OCI-M2 (cell line): ENCODE measurements around the gene LDB2.

Experiments
- DNase-seq: peaks from one replicate; lab custom pipeline; 2025; ENCODE audit not compliant: unreplicated experiment; lab: John Stamatoyannopoulos, UW

LDB2 gene

GRCh38 chr4:16884673-16885460 lies 13.6 kb downstream of the LDB2 start:
- DNase-seq = no peak

- DNase-seq = no peak
Measured at GRCh38 chr4:16883806-16884205, 14.6 kb downstream of the LDB2 start.

GRCh38 chr4:16881151-16881884 lies 17.1 kb downstream of the LDB2 start:
- no peak for DNase-seq

- no peak for DNase-seq
Measured at GRCh38 chr4:16875487-16875886, 23.0 kb downstream of the LDB2 start.

GRCh38 chr4:16869594-16870245 lies 28.7 kb downstream of the LDB2 start:
- DNase-seq = no peak

GRCh38 chr4:16868674-16869073 lies 29.8 kb downstream of the LDB2 start:
- no peak for DNase-seq

GRCh38 chr4:16867827-16868226 lies 30.6 kb downstream of the LDB2 start:
- DNase-seq = no peak

- no peak for DNase-seq
Measured at GRCh38 chr4:16866974-16867373, 31.5 kb downstream of the LDB2 start.

GRCh38 chr4:16865897-16866283 lies 32.6 kb downstream of the LDB2 start:
- no peak for DNase-seq

- no peak for DNase-seq
Measured at GRCh38 chr4:16865209-16865896, 33.1 kb downstream of the LDB2 start.

- no peak for DNase-seq
Measured at GRCh38 chr4:16864199-16864598, 34.2 kb downstream of the LDB2 start.

- DNase-seq = no peak
Measured at GRCh38 chr4:16862697-16863096, 35.7 kb downstream of the LDB2 start.

GRCh38 chr4:16860516-16860915 lies 37.9 kb downstream of the LDB2 start:
- DNase-seq = no peak

- DNase-seq = no peak
Measured at GRCh38 chr4:16859031-16859430, 39.4 kb downstream of the LDB2 start.

GRCh38 chr4:16858275-16858752 lies 40.1 kb downstream of the LDB2 start:
- no peak for DNase-seq

GRCh38 chr4:16857425-16857824 lies 41.0 kb downstream of the LDB2 start:
- DNase-seq = no peak

GRCh38 chr4:16853640-16854039 lies 44.8 kb downstream of the LDB2 start:
- no peak for DNase-seq

GRCh38 chr4:16852644-16853043 lies 45.8 kb downstream of the LDB2 start:
- DNase-seq = no peak

GRCh38 chr4:16852228-16852627 lies 46.2 kb downstream of the LDB2 start:
- no peak for DNase-seq

GRCh38 chr4:16846540-16847117 lies 51.8 kb downstream of the LDB2 start:
- DNase-seq = no peak
